Activated B cell treated with CpG ODN at 0.5 μM for 24 hours (primary cell): ENCODE measurements around the gene OLFM4. TPM values are rescaled to one million over a fixed set of nuclear protein-coding genes. Genes with fewer than 3 reads are reported as not detected.

Experiments used
- ATAC-seq: fragments of 200-7000 bp; cut with Tn5 transposase; one replicate; pipeline ENCODE4 v1.10.0; 2021; ENCODE audit warnings: low read depth, mild to moderate bottlenecking, moderate library complexity
- CTCF ChIA-PET: fragments of 350-600 bp; sonication (Branson Sonifier 250); formaldehyde crosslinking; loops from one replicate; lab custom pipeline; 2021; ENCODE audit warnings: antibody characterized with exemption; lab: Charles Lee
- POLR2A ChIA-PET: fragments of 350-600 bp; sonication (Branson Sonifier 250); formaldehyde crosslinking; loops from one replicate; lab custom pipeline; 2021; ENCODE audit warnings: antibody characterized with exemption; lab: Charles Lee
- DNase-seq: peaks from one replicate; pipeline ENCODE4 v3.0.0; 2022
- H3K27ac Mint-ChIP-seq: one replicate; pipeline ENCODE4 v1.8.0; 2020; ENCODE audit warnings: mixed read lengths
- H3K27me3 Mint-ChIP-seq: one replicate; pipeline ENCODE4 v1.8.0; 2021; ENCODE audit warnings: mixed read lengths
- H3K36me3 Mint-ChIP-seq: one replicate; pipeline ENCODE4 v1.8.0; 2021; ENCODE audit warnings: low read depth, mixed read lengths
- H3K4me1 Mint-ChIP-seq: one replicate; pipeline ENCODE4 v1.8.0; 2021; ENCODE audit warnings: mixed read lengths
- H3K4me3 Mint-ChIP-seq: one replicate; pipeline ENCODE4 v1.8.0; 2020; ENCODE audit warnings: mild to moderate bottlenecking, mixed read lengths
- H3K9me3 Mint-ChIP-seq: one replicate; pipeline ENCODE4 v1.8.0; 2020; ENCODE audit warnings: mixed read lengths
- intact Hi-C: fragments of 100-400 bp; cut with micrococcal nuclease; formaldehyde crosslinking; loops from one replicate; pipeline ENCODE4 v1.15.1; 2024
- total RNA-seq: library from RNA; stranded (reverse); gene quantifications from 2 replicates; pipeline ENCODE4 v1.2.3, GENCODE V29; 2022
- TF ChIP-seq, protein P1 (sequence below): fragments of 200-600 bp; IDR thresholded peaks from one replicate; pipeline ENCODE4 v1.8.0; 2022; ENCODE audit warnings: antibody characterized with exemption, mild to moderate bottlenecking

OLFM4 gene
- total RNA-seq, 1 donor from 2014 or later, result not detected

- H3K9me3 Mint-ChIP-seq, result no peaks in the 10 kb centered on the region
- ATAC-seq (no peak), DNase-seq (no peak)
- TF ChIP-seq, protein P1, sequence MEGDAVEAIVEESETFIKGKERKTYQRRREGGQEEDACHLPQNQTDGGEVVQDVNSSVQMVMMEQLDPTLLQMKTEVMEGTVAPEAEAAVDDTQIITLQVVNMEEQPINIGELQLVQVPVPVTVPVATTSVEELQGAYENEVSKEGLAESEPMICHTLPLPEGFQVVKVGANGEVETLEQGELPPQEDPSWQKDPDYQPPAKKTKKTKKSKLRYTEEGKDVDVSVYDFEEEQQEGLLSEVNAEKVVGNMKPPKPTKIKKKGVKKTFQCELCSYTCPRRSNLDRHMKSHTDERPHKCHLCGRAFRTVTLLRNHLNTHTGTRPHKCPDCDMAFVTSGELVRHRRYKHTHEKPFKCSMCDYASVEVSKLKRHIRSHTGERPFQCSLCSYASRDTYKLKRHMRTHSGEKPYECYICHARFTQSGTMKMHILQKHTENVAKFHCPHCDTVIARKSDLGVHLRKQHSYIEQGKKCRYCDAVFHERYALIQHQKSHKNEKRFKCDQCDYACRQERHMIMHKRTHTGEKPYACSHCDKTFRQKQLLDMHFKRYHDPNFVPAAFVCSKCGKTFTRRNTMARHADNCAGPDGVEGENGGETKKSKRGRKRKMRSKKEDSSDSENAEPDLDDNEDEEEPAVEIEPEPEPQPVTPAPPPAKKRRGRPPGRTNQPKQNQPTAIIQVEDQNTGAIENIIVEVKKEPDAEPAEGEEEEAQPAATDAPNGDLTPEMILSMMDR, result no peak
- ChIA-PET POLR2A (no interaction called here), CTCF (no interaction called here)
- no peak overlapping the region for H3K27ac Mint-ChIP-seq
- H3K4me1 Mint-ChIP-seq, result no peaks in the 10 kb centered on the region
- H3K4me3 Mint-ChIP-seq, result no peak overlapping the region
- H3K36me3 Mint-ChIP-seq, result no peaks in the 10 kb centered on the region
- peaks cover 8% of the 10 kb centered on the region for H3K27me3 Mint-ChIP-seq
- intact Hi-C loops, result no loop called here
Measured at GRCh38 chr13:52991344-52992020, 37.1 kb upstream of the OLFM4 start.

GRCh38 chr13:52992110-52992509, 36.5 kb upstream of the OLFM4 start:
- intact Hi-C loops, result no loop called here
- Mint-ChIP-seq H3K27me3 (peaks cover 9% of the 10 kb centered on the region), H3K4me1 (no peaks in the 10 kb centered on the region), H3K4me3 (no peak overlapping the region), H3K9me3 (no peaks in the 10 kb centered on the region), H3K27ac (no peak overlapping the region), H3K36me3 (no peaks in the 10 kb centered on the region)
- ChIA-PET CTCF (no interaction called here), POLR2A (no interaction called here)
- no peak for DNase-seq
- TF ChIP-seq, protein P1, result no peak
- no peak for ATAC-seq

- ATAC-seq, result no peak
Measured at GRCh38 chr13:52994051-52994450, 34.6 kb upstream of the OLFM4 start.

DNA sequence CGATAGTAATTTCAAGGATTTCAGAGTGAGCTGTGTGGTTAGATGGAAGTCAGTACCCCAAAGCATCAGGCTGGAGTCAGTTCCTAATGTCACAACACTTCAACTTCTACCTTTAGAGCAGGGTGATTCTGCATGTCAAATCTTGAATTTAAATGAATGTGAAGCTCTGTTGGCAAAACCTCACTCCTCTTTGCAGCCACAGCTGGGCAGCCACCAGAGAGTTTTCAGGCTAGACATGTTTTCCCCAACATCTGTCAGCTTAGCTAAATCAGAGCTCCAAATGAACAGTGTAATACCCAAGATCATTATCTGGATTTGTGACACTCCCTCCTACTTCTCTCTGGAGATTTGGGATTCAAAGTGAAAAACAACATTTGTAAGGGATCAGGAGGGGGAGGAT, 33.7 kb upstream of the OLFM4 start:
- CTCF ChIA-PET, result interaction anchor here (1.2 kb wide), 1 partner anchor 27 kb away, joined by 4 read pairs; no protein-coding TSS in a partner anchor
- H3K27ac Mint-ChIP-seq, result no peak overlapping the region
- no peak for ATAC-seq

More at GRCh38 chr13:52994051-52994450, 34.6 kb upstream of the OLFM4 start:
- Mint-ChIP-seq H3K36me3 (no peaks in the 10 kb centered on the region), H3K4me1 (no peaks in the 10 kb centered on the region), H3K4me3 (no peak overlapping the region), H3K9me3 (no peaks in the 10 kb centered on the region), H3K27me3 (peaks cover 6% of the 10 kb centered on the region), H3K27ac (no peak overlapping the region)
- intact Hi-C loops, result no loop called here
- ChIA-PET POLR2A (no interaction called here), CTCF (no interaction called here)
- TF ChIP-seq, protein P1, result no peak
- DNase-seq, result no peak

GRCh38 chr13:52995946-52996345, 32.7 kb upstream of the OLFM4 start:
- Mint-ChIP-seq H3K36me3 (no peaks in the 10 kb centered on the region), H3K9me3 (no peaks in the 10 kb centered on the region), H3K27ac (no peak overlapping the region), H3K4me3 (no peak overlapping the region), H3K4me1 (no peaks in the 10 kb centered on the region), H3K27me3 (peaks cover 2% of the 10 kb centered on the region)
- ATAC-seq (no peak), DNase-seq (no peak)
- intact Hi-C loops, result no loop called here
- TF ChIP-seq, protein P1, result no peak
- POLR2A ChIA-PET, result no interaction called here
- CTCF ChIA-PET, result interaction anchor here (1.2 kb wide), 1 partner anchor 28 kb away, joined by 4 read pairs; no protein-coding TSS in a partner anchor

More for the DNA sequence above, 33.7 kb upstream of the OLFM4 start:
- no peaks in the 10 kb centered on the region for H3K36me3 Mint-ChIP-seq
- POLR2A ChIA-PET, result no interaction called here
- H3K4me1 Mint-ChIP-seq, result no peaks in the 10 kb centered on the region
- TF ChIP-seq, protein P1, result no peak
- no peaks in the 10 kb centered on the region for H3K9me3 Mint-ChIP-seq
- DNase-seq, result no peak
- peaks cover 6% of the 10 kb centered on the region for H3K27me3 Mint-ChIP-seq
- intact Hi-C loops, result no loop called here
- H3K4me3 Mint-ChIP-seq, result no peak overlapping the region
